ENCODE results near the gene SEMA4A. TPM values are rescaled to one million over a fixed set of nuclear protein-coding genes. Genes with fewer than 3 reads are reported as not detected.
"Not testable (repeated sequence)": the region's sequence is repeated elsewhere in the genome, so short reads cannot be mapped to it uniquely, and the experiment has no call there.

SEMA4A gene
- total RNA-seq, 1 experiment from 2014 or later = 6.9 TPM

DNA sequence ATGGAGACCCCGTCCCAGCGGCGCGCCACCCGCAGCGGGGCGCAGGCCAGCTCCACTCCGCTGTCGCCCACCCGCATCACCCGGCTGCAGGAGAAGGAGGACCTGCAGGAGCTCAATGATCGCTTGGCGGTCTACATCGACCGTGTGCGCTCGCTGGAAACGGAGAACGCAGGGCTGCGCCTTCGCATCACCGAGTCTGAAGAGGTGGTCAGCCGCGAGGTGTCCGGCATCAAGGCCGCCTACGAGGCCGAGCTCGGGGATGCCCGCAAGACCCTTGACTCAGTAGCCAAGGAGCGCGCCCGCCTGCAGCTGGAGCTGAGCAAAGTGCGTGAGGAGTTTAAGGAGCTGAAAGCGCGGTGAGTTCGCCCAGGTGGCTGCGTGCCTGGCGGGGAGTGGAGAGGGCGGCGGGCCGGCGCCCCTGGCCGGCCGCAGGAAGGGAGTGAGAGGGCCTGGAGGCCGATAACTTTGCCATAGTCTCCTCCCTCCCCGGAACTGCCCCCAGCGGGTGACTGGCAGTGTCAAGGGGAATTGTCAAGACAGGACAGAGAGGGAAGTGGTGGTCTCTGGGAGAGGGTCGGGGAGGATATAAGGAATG lies 38.4 kb upstream of the SEMA4A start:
- peak overlapping the region; percentile 85 for H3K27ac Mint-ChIP-seq (ENCODE audit: unreplicated experiment)
- intact Hi-C loops (cut with micrococcal nuclease; ENCODE audit: unreplicated experiment) = no loop called here
- no peaks in the 10 kb centered on the region for H3K9me3 Mint-ChIP-seq (ENCODE audit: low read depth, unreplicated experiment)
- no peak for DNase-seq
- no peaks in the 10 kb centered on the region for H3K27me3 Mint-ChIP-seq (ENCODE audit: unreplicated experiment)
- BruUV-seq (replicated peaks) = no TSS peak
- H3K4me1 Mint-ChIP-seq (ENCODE audit: low read depth, unreplicated experiment) = peaks cover 52% of the 10 kb centered on the region
- H3K4me3 Mint-ChIP-seq (ENCODE audit: low read depth, unreplicated experiment) = peak overlapping the region; percentile 82
- CTCF ChIA-PET = interaction anchor here (1.0 to 3.2 kb wide), 6 partner anchors 8 to 168 kb away, joined by 3 to 25 read pairs (median 12); partner anchors contain the start of gene SMG5
- TF ChIP-seq, protein P1, sequence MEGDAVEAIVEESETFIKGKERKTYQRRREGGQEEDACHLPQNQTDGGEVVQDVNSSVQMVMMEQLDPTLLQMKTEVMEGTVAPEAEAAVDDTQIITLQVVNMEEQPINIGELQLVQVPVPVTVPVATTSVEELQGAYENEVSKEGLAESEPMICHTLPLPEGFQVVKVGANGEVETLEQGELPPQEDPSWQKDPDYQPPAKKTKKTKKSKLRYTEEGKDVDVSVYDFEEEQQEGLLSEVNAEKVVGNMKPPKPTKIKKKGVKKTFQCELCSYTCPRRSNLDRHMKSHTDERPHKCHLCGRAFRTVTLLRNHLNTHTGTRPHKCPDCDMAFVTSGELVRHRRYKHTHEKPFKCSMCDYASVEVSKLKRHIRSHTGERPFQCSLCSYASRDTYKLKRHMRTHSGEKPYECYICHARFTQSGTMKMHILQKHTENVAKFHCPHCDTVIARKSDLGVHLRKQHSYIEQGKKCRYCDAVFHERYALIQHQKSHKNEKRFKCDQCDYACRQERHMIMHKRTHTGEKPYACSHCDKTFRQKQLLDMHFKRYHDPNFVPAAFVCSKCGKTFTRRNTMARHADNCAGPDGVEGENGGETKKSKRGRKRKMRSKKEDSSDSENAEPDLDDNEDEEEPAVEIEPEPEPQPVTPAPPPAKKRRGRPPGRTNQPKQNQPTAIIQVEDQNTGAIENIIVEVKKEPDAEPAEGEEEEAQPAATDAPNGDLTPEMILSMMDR (IDR thresholded peaks at IDR 0.05; ENCODE audit: unreplicated experiment) = no peak
- H3K36me3 Mint-ChIP-seq (ENCODE audit: insufficient read depth, unreplicated experiment) = peaks cover 69% of the 10 kb centered on the region

DNA sequence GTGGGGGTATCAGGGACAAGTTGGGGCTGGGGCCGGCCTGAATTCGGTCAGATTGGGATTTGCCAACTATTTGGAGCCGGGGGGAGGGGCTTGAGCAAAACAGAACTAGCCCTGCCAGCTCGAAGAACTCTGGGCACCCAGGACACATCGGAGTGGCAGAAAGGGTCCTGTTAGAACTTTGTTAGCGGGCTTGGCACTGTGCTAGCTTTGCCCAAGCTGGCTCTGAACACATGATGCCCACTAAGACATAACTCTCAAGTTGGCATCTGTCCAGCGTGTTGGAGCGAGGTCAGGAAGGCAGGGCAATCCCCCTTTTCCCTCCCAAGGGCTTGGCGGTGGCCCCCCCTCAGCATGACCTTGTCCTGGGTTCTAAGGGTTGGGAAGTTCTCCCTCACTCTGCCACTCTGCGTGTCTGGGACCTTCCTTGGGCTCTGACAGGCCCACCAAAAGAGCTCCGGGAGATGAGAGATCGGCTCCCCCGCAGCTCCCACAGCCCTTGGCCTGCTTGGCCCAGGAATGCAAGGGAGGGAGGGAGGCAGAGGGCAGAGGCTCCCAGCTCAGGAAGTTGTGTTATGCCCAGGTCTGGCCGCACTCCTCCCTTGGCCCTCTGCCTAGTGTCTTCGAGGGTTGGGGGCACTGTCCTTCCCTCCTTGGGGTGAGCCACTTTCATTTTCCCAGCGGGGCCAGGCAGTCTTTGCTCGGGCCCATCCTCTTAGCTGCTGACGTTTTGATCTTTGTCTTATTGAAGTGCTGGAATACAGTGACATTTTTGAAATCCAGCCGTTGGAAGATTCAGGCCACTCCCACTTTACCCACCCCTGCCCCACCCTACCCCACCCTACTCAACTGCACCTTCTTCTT lies 37.6 kb upstream of the SEMA4A start:
- Mint-ChIP-seq H3K4me1 (ENCODE audit: low read depth, unreplicated experiment) (peaks cover 55% of the 10 kb centered on the region), H3K9me3 (ENCODE audit: low read depth, unreplicated experiment) (no peaks in the 10 kb centered on the region), H3K27ac (ENCODE audit: unreplicated experiment) (peak overlapping the region; percentile 85), H3K27me3 (ENCODE audit: unreplicated experiment) (no peaks in the 10 kb centered on the region), H3K4me3 (ENCODE audit: low read depth, unreplicated experiment) (peak overlapping the region; percentile 82), H3K36me3 (ENCODE audit: insufficient read depth, unreplicated experiment) (peaks cover 76% of the 10 kb centered on the region)
- DNase-seq = peak; percentile 55
- TSS peak; percentile 39 for BruUV-seq (replicated peaks)
- CTCF ChIA-PET = interaction anchor here (1.0 to 3.2 kb wide), 5 partner anchors 9 to 19 kb away, joined by 3 to 25 read pairs (median 8); no protein-coding TSS in a partner anchor
- TF ChIP-seq, protein P1 (IDR thresholded peaks at IDR 0.05; ENCODE audit: unreplicated experiment) = no peak
- intact Hi-C loops (cut with micrococcal nuclease; ENCODE audit: unreplicated experiment) = no loop called here

DNA sequence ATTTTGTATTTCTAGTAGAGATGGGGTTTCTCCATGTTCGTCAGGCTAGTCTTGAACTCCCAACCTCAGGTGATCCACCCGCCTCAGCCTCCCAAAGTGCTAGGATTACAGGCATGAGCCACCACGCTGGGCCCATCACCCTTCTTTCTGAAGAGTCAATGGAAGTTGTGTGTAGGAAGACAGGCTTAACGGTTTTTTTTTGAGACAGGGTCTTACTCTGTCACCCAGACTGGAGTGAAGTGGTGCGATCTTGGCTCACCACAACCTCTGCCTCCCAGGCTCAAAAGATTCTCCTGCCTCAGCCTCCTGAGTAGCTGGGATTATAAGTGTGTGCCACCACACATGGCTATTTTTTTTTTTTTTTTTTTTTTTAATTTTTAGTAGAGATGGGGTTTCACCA lies 36.7 kb upstream of the SEMA4A start:
- H3K36me3 Mint-ChIP-seq (ENCODE audit: insufficient read depth, unreplicated experiment) = peaks cover 86% of the 10 kb centered on the region
- BruUV-seq (replicated peaks) = TSS peak; percentile 17
- peak overlapping the region; percentile 85 for H3K27ac Mint-ChIP-seq (ENCODE audit: unreplicated experiment)
- intact Hi-C loops (cut with micrococcal nuclease; ENCODE audit: unreplicated experiment); H3K9me3 Mint-ChIP-seq (ENCODE audit: low read depth, unreplicated experiment); H3K27me3 Mint-ChIP-seq (ENCODE audit: unreplicated experiment); DNase-seq: not testable (repeated sequence)
- H3K4me3 Mint-ChIP-seq (ENCODE audit: low read depth, unreplicated experiment) = peak overlapping the region; percentile 82
- H3K4me1 Mint-ChIP-seq (ENCODE audit: low read depth, unreplicated experiment) = peaks cover 65% of the 10 kb centered on the region
- CTCF ChIA-PET = interaction anchor here (0.6 to 3.2 kb wide), 6 partner anchors 10 to 269 kb away, joined by 3 to 25 read pairs (median 7); no protein-coding TSS in a partner anchor

DNA sequence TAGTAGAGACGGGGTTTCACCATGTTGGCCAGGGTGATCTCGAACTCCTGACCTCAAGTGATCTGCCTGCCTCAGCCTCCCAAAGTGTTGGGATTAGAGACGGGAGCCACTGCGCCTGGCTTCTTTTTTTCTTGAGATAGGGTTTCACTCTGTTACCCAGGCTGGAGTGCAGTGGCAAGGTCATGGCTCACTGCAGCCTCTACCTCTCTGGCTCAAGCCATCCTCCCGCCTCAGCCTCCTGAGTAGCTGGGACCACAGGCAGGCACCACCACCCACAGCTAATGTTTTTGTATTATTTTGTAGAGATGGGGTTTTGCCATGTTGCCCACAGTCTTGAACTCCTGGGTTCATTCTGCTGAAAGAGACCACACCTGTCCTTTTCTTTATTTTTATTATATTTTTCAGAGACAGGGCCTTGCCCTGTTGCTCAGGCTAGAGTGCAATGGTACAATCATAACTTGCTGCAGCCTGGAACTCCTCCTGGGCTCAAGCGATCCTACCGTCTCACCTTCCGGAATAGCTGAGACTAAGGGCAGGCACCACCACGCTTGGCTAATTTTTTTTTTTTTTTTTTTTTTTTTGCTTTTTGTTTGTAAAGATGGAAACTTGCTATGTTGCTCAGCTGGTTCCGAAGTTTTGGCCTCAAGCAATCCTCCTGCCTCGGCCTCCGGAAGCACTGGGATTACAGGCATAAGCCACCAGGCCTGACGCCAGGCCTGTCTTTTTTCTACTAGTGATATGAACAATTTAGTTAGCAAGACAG lies 35.8 kb upstream of the SEMA4A start:
- Mint-ChIP-seq H3K27me3 (ENCODE audit: unreplicated experiment) (no peaks in the 10 kb centered on the region), H3K4me3 (ENCODE audit: low read depth, unreplicated experiment) (peak overlapping the region; percentile 82), H3K9me3 (ENCODE audit: low read depth, unreplicated experiment) (no peaks in the 10 kb centered on the region), H3K36me3 (ENCODE audit: insufficient read depth, unreplicated experiment) (peaks cover 93% of the 10 kb centered on the region), H3K27ac (ENCODE audit: unreplicated experiment) (peak overlapping the region; percentile 60), H3K4me1 (ENCODE audit: low read depth, unreplicated experiment) (peaks cover 68% of the 10 kb centered on the region)
- TF ChIP-seq, protein P1 (IDR thresholded peaks at IDR 0.05; ENCODE audit: unreplicated experiment) = no peak
- intact Hi-C loops (cut with micrococcal nuclease; ENCODE audit: unreplicated experiment) = no loop called here
- no peak for DNase-seq
- TSS peak; percentile 58 for BruUV-seq (replicated peaks)
- CTCF ChIA-PET = interaction anchor here (0.6 to 4.6 kb wide), 4 partner anchors 9 to 268 kb away, joined by 3 to 32 read pairs (median 6); no protein-coding TSS in a partner anchor
